Measurements from ENCODE around the gene FILIP1L.

Gene FILIP1L

GRCh38 chr3:99896482-99896881, 217.8 kb downstream of the FILIP1L start:
- no peak for TF ChIP-seq CEBPB (IDR thresholded peaks at IDR 0.05)
- no peak for TF ChIP-seq EP300 (IDR thresholded peaks at IDR 0.05; ENCODE audit: borderline replicate concordance)
- no peak for TF ChIP-seq TEAD4 (IDR thresholded peaks at IDR 0.05)
- no peak for TF ChIP-seq ZBTB7A (IDR thresholded peaks at IDR 0.05; ENCODE audit: low read depth)
- TF ChIP-seq FOXM1 (IDR thresholded peaks at IDR 0.05; ENCODE audit: borderline replicate concordance, low read depth), result no peak
- TF ChIP-seq TCF12 (IDR thresholded peaks at IDR 0.05; ENCODE audit: low read depth), result no peak
- no peak for TF ChIP-seq USF1 (IDR thresholded peaks at IDR 0.05)
- TF ChIP-seq EGR1 (IDR thresholded peaks at IDR 0.05), result no peak
- TF ChIP-seq CREB1 (IDR thresholded peaks at IDR 0.05; ENCODE audit: low read depth), result no peak
- no peak for TF ChIP-seq YY1 (IDR thresholded peaks at IDR 0.05; ENCODE audit: low read depth)
- TF ChIP-seq MAX (IDR thresholded peaks at IDR 0.05), result no peak
- TF ChIP-seq RAD21 (IDR thresholded peaks at IDR 0.05; ENCODE audit: low read depth), result no peak
- no peak for TF ChIP-seq TAF1 (IDR thresholded peaks at IDR 0.05; ENCODE audit: low read depth)
- no peak for TF ChIP-seq REST (IDR thresholded peaks at IDR 0.05; ENCODE audit: low read depth)
- TF ChIP-seq NFIC (IDR thresholded peaks at IDR 0.05), result no peak

- TF ChIP-seq RAD21 (IDR thresholded peaks at IDR 0.05; ENCODE audit: low read depth) (no peak), YY1 (IDR thresholded peaks at IDR 0.05; ENCODE audit: low read depth) (no peak), TEAD4 (IDR thresholded peaks at IDR 0.05) (no peak), EGR1 (IDR thresholded peaks at IDR 0.05) (no peak), EP300 (IDR thresholded peaks at IDR 0.05; ENCODE audit: borderline replicate concordance) (no peak), TAF1 (IDR thresholded peaks at IDR 0.05; ENCODE audit: low read depth) (no peak), NFIC (IDR thresholded peaks at IDR 0.05) (no peak), ZBTB7A (IDR thresholded peaks at IDR 0.05; ENCODE audit: low read depth) (no peak), MAX (IDR thresholded peaks at IDR 0.05) (no peak), CEBPB (IDR thresholded peaks at IDR 0.05) (no peak), REST (IDR thresholded peaks at IDR 0.05; ENCODE audit: low read depth) (no peak), TCF12 (IDR thresholded peaks at IDR 0.05; ENCODE audit: low read depth) (no peak)
Measured at GRCh38 chr3:99895703-99896441, 218.4 kb downstream of the FILIP1L start.

GRCh38 chr3:99895131-99895696, 219.1 kb downstream of the FILIP1L start:
- TF ChIP-seq MAX (IDR thresholded peaks at IDR 0.05) (no peak), TCF12 (IDR thresholded peaks at IDR 0.05; ENCODE audit: low read depth) (no peak), EGR1 (IDR thresholded peaks at IDR 0.05) (no peak), NFIC (IDR thresholded peaks at IDR 0.05) (no peak), RAD21 (IDR thresholded peaks at IDR 0.05; ENCODE audit: low read depth) (no peak), YY1 (IDR thresholded peaks at IDR 0.05; ENCODE audit: low read depth) (no peak), USF1 (IDR thresholded peaks at IDR 0.05) (no peak), CREB1 (IDR thresholded peaks at IDR 0.05; ENCODE audit: low read depth) (no peak), EP300 (IDR thresholded peaks at IDR 0.05; ENCODE audit: borderline replicate concordance) (no peak), TEAD4 (IDR thresholded peaks at IDR 0.05) (no peak), FOXM1 (IDR thresholded peaks at IDR 0.05; ENCODE audit: borderline replicate concordance, low read depth) (no peak), CEBPB (IDR thresholded peaks at IDR 0.05) (no peak), REST (IDR thresholded peaks at IDR 0.05; ENCODE audit: low read depth) (no peak), TAF1 (IDR thresholded peaks at IDR 0.05; ENCODE audit: low read depth) (no peak), ZBTB7A (IDR thresholded peaks at IDR 0.05; ENCODE audit: low read depth) (no peak)
